ENCODE data around the gene SLC51B. TPM values are rescaled to one million over a fixed set of nuclear protein-coding genes. Genes with fewer than 3 reads are reported as not detected.

SLC51B gene
- total RNA-seq, 1 experiment from 2014 or later = not detected

DNA sequence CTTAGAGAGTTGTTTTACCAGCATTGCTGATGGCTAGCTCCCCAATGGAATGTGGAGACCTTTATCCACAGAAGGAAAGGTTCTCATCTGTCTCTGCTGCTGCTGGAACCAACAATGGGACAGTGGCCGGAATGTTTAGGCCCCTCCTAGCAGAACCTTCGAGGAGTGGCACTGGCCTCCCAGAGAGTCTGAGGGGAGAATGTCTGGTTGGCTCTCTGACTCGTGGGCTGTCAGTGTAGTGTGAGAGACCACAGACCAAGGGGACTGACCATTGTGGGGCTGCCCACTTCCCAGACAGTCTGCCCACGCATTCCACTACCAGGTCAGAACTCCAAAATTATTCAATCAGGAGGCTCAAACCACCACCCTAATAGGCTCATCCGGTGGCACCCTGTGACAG lies 17.5 kb downstream of the SLC51B start:
- intact Hi-C loops (cut with micrococcal nuclease; ENCODE audit: unreplicated experiment) = no loop called here
- Histone ChIP-seq H3K27me3 (replicated peaks; ENCODE audit: insufficient read depth, low read depth, low read length, poor library complexity) (no peaks in the 10 kb centered on the region), H3K27ac (ENCODE audit: low read depth, low read length, poor library complexity, severe bottlenecking) (no peak overlapping the region), H3K36me3 (ENCODE audit: insufficient read depth, low read length, poor library complexity, severe bottlenecking) (no peaks in the 10 kb centered on the region), H3K4me3 (ENCODE audit: low read depth, low read length, poor library complexity, severe bottlenecking) (no peak overlapping the region), H3K9me3 (ENCODE audit: low read depth, low read length, poor library complexity, severe bottlenecking) (no peaks in the 10 kb centered on the region), H3K4me1 (ENCODE audit: insufficient read depth, low read length, poor library complexity, severe bottlenecking) (peaks cover 6% of the 10 kb centered on the region)
- TF ChIP-seq CTCF (conservative IDR thresholded peaks at IDR 0.05; ENCODE audit: low read depth, low read length) (no peak), EZH2 (IDR thresholded peaks at IDR 0.05; ENCODE audit: borderline replicate concordance, low read depth, low read length, poor library complexity, severe bottlenecking) (no peak)
- DNase-seq (ENCODE audit: low spot score) = no peak
- ChIA-PET CTCF (no interaction called here), POLR2A (ENCODE audit: low non-redundant PET) (no interaction called here)
- no TSS peak for BruUV-seq (replicated peaks)

GRCh38 chr15:65066001-65066634 lies 20.9 kb downstream of the SLC51B start:
- Histone ChIP-seq H3K9me3 (ENCODE audit: low read depth, low read length, poor library complexity, severe bottlenecking) (no peaks in the 10 kb centered on the region), H3K4me1 (ENCODE audit: insufficient read depth, low read length, poor library complexity, severe bottlenecking) (peaks cover 14% of the 10 kb centered on the region), H3K36me3 (ENCODE audit: insufficient read depth, low read length, poor library complexity, severe bottlenecking) (no peaks in the 10 kb centered on the region), H3K4me3 (ENCODE audit: low read depth, low read length, poor library complexity, severe bottlenecking) (no peak overlapping the region), H3K27ac (ENCODE audit: low read depth, low read length, poor library complexity, severe bottlenecking) (no peak overlapping the region), H3K27me3 (replicated peaks; ENCODE audit: insufficient read depth, low read depth, low read length, poor library complexity) (no peaks in the 10 kb centered on the region)
- intact Hi-C loops (cut with micrococcal nuclease; ENCODE audit: unreplicated experiment) = no loop called here
- DNase-seq (ENCODE audit: low spot score) = peak; percentile 42
- TF ChIP-seq CTCF (conservative IDR thresholded peaks at IDR 0.05; ENCODE audit: low read depth, low read length) = no peak
- CTCF ChIA-PET = no interaction called here
- POLR2A ChIA-PET (ENCODE audit: low non-redundant PET) = interaction anchor here (0.7 kb wide), 1 partner anchor 11 kb away, joined by 5 read pairs; no protein-coding TSS in a partner anchor
- BruUV-seq (replicated peaks) = no TSS peak

DNA sequence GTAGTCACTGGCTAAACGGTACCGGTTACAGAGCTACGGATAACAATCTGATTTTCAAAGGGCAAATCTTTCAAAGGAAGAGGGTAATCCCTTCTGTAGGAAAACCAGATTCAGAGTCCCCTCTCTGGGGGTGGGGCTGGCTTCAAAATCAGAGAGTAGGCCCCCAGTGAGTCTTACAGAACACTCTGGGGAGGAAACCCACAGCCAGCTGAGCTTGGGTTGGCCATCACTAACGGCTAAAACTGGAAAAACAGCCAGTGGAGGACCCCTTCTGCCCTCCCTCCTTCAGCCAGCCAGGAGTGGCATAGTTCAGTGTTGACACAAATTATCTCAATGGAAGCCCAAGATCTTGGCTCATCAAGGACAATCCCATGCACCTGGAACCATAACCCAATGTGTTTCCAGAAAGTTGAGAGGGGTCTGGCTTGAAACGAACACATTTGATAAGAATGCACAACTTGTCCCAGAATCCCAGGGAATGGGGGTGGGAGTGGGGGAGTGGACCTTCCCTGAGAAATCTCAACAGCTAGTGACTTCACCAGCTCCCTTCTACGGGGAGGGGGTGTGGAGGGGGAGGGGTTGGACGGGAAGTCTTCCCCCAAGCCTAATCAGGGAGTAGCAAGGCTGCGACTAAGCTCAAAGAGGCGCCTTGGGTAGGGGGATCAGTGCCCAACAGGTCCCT lies 21.6 kb downstream of the SLC51B start:
- H3K4me1 ChIP-seq (ENCODE audit: insufficient read depth, low read length, poor library complexity, severe bottlenecking) = peaks cover 14% of the 10 kb centered on the region
- no peak overlapping the region for H3K27ac ChIP-seq (ENCODE audit: low read depth, low read length, poor library complexity, severe bottlenecking)
- H3K4me3 ChIP-seq (ENCODE audit: low read depth, low read length, poor library complexity, severe bottlenecking) = no peak overlapping the region
- H3K27me3 ChIP-seq (replicated peaks; ENCODE audit: insufficient read depth, low read depth, low read length, poor library complexity) = no peaks in the 10 kb centered on the region
- no TSS peak for BruUV-seq (replicated peaks)
- ChIA-PET POLR2A (ENCODE audit: low non-redundant PET) (interaction anchor here (0.7 kb wide), 1 partner anchor 11 kb away, joined by 5 read pairs; no protein-coding TSS in a partner anchor), CTCF (no interaction called here)
- TF ChIP-seq CTCF (conservative IDR thresholded peaks at IDR 0.05; ENCODE audit: low read depth, low read length) (no peak), EZH2 (IDR thresholded peaks at IDR 0.05; ENCODE audit: borderline replicate concordance, low read depth, low read length, poor library complexity, severe bottlenecking) (no peak)
- no peaks in the 10 kb centered on the region for H3K36me3 ChIP-seq (ENCODE audit: insufficient read depth, low read length, poor library complexity, severe bottlenecking)
- DNase-seq (ENCODE audit: low spot score) = no peak
- intact Hi-C loops (cut with micrococcal nuclease; ENCODE audit: unreplicated experiment) = no loop called here
- H3K9me3 ChIP-seq (ENCODE audit: low read depth, low read length, poor library complexity, severe bottlenecking) = no peaks in the 10 kb centered on the region

All from A673 (cell line).